Mesendoderm (in vitro differentiated cells): ENCODE data around the gene EHMT2.
"Not testable (repeated sequence)": the region's sequence is repeated elsewhere in the genome, so short reads cannot be mapped to it uniquely, and the experiment has no call there.

Experiments
- DNase-seq: peaks from one replicate; pipeline ENCODE4 v3.0.0; 2013
- H2AK5ac ChIP-seq: 2 replicates; pipeline ENCODE4 v1.6.1; 2013; ENCODE audit warnings: low read length, inconsistent platforms
- H2BK120ac ChIP-seq: 2 replicates; pipeline ENCODE4 v1.6.1; 2013; ENCODE audit warnings: low read depth, mild to moderate bottlenecking, low read length, moderate library complexity, mixed read lengths
- H2BK15ac ChIP-seq: replicated peaks from 2 replicates; pipeline ENCODE4 v1.6.1; 2013; ENCODE audit warnings: low read depth, mild to moderate bottlenecking, moderate library complexity
- H2BK5ac ChIP-seq: 2 replicates; pipeline ENCODE4 v1.6.1; 2013; ENCODE audit warnings: low read length, inconsistent platforms
- H3K18ac ChIP-seq: 2 replicates; pipeline ENCODE4 v1.6.1; 2013; ENCODE audit warnings: mild to moderate bottlenecking, low read length, mixed read lengths
- H3K23ac ChIP-seq: one replicate; pipeline ENCODE4 v1.6.1; 2013; ENCODE audit warnings: low read length
- H3K27ac ChIP-seq: 2 replicates; pipeline ENCODE4 v1.5.1; 2013; ENCODE audit warnings: low read depth, mild to moderate bottlenecking, inconsistent platforms, low read length, moderate library complexity
- H3K27me3 ChIP-seq: 2 replicates; pipeline ENCODE4 v1.6.1; 2013; ENCODE audit warnings: low read length, control low read depth, mild to moderate bottlenecking, inconsistent platforms; ENCODE audit not compliant: insufficient read depth, poor library complexity
- H3K36me3 ChIP-seq: 2 replicates; pipeline ENCODE4 v1.6.1; 2013; ENCODE audit warnings: low read length, inconsistent platforms; ENCODE audit not compliant: control insufficient read depth, insufficient read depth
- H3K4ac ChIP-seq: one replicate; pipeline ENCODE4 v1.6.1; 2013; ENCODE audit warnings: low read depth, mild to moderate bottlenecking, low read length, moderate library complexity
- H3K4me1 ChIP-seq: 2 replicates; pipeline ENCODE4 v1.6.1; 2013; ENCODE audit warnings: low read depth, low read length, inconsistent platforms; ENCODE audit not compliant: control insufficient read depth
- H3K4me2 ChIP-seq: 2 replicates; pipeline ENCODE4 v1.6.1; 2013; ENCODE audit warnings: low read length
- H3K4me3 ChIP-seq: 2 replicates; pipeline ENCODE4 v1.5.1; 2013; ENCODE audit warnings: mild to moderate bottlenecking, low read length
- H3K56ac ChIP-seq: one replicate; pipeline ENCODE4 v1.6.1; 2013; ENCODE audit warnings: low read length
- H3K79me1 ChIP-seq: 2 replicates; pipeline ENCODE4 v1.6.1; 2013; ENCODE audit warnings: low read length, inconsistent platforms
- H3K79me2 ChIP-seq: 2 replicates; pipeline ENCODE4 v1.6.1; 2013; ENCODE audit warnings: mild to moderate bottlenecking, low read length; ENCODE audit not compliant: control insufficient read depth, insufficient read depth
- H3K9ac ChIP-seq: 2 replicates; pipeline ENCODE4 v1.6.1; 2013; ENCODE audit warnings: low read length, inconsistent platforms
- H4K5ac ChIP-seq: one replicate; pipeline ENCODE4 v1.6.1; 2013; ENCODE audit warnings: low read length
- H4K8ac ChIP-seq: one replicate; pipeline ENCODE4 v1.6.1; 2013; ENCODE audit warnings: low read depth, mild to moderate bottlenecking, control low read depth, low read length, moderate library complexity
- WGBS: extraction: QIAGEN DNeasy Blood & Tissue Kit; methylation state at CpG from one replicate; pipeline ENCODE4 v1.1.7; 2013; ENCODE audit warnings: low lambda C conversion rate, missing lambda C conversion rate; ENCODE audit not compliant: insufficient coverage; ENCODE audit errors: extremely low coverage; 5-methylcytosine and 5-hydroxymethylcytosine counted together

EHMT2 gene

DNA sequence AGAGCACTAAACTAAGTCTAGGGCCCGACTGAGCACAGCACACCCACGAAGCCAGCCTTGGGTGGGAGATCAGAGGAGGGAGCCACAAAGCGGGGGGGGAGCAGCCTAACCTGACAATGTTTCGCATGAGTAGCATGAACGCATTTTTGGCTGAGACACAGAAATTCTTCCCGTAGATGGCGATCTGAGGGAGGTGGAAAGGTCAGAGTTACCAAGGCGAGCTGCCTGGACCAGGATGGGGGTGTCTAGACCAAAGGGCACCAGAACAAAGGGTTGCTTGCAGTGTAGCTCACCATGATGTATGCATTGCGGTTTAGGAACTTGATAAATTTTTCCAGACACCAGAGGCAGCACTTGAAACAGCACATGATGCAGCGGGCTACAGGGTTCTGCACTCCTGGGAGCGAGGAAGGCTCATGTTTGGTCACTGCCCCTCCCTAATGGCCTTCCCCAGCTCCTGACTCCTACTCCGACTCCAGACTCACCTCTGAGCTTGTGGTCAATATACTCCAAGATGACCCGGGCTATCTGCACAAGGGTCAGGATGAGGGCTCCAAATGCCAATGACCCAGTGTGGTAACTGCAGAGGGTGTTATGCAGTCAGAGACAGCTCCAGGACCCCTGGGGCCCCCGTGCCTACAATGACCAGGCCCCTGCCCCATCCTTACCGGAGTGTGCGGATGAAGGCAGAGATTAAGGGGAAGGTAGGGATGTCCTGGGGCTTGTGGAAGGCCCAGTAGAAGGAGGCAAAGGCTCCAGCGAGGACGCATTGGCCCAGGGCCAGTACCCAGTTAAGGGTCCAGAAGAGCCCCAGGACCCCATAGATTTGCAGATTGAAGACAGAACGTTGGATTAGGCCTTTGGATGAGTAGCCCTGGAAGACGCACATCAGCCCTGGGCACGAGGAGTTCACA lies 32.0 kb downstream of the EHMT2 start:
- Histone ChIP-seq H4K8ac (no peak overlapping the region), H3K27me3 (no peaks in the 10 kb centered on the region), H3K4me3 (no peak overlapping the region), H2BK5ac (no peak overlapping the region), H4K5ac (no peak overlapping the region), H3K27ac (no peak overlapping the region), H3K4me1 (no peaks in the 10 kb centered on the region), H2AK5ac (peak overlapping the region; percentile 58), H3K9ac (no peak overlapping the region), H3K36me3 (no peaks in the 10 kb centered on the region), H3K79me1 (no peaks in the 10 kb centered on the region), H3K18ac (no peak overlapping the region), H2BK120ac (no peak overlapping the region), H3K4me2 (no peak overlapping the region), H3K79me2 (no peaks in the 10 kb centered on the region), H2BK15ac (no peak overlapping the region), H3K23ac (no peak overlapping the region), H3K56ac (no peak overlapping the region), H3K4ac (no peak overlapping the region)
- WGBS, result no CpG with 5 or more reads among the region's 21 CpGs
- no peak for DNase-seq

DNA sequence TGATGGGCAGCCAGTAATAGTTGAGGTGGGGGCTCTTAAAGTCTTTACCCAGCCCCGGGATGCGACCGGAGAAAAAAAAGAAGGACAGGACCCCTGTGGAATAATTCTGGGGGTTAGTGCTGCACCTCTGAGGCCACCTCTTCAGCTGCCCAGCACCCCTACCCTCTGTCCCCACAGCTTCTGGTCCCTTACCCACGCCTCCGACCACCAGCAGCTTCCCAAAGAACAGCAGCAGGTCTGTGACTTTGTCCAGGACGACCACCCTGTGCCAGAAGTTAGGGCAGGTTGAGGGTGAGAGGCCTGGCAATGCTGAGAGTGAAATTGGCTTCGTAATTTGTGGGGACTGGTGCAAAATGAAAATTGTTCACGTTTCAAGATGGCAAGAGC lies 32.7 kb downstream of the EHMT2 start:
- H3K4ac ChIP-seq, result no peak overlapping the region
- no peak for DNase-seq
- H2BK5ac ChIP-seq, result no peak overlapping the region
- no peaks in the 10 kb centered on the region for H3K79me2 ChIP-seq
- WGBS, result no CpG with 5 or more reads among the region's 8 CpGs
- H4K5ac ChIP-seq, result no peak overlapping the region
- no peak overlapping the region for H2BK15ac ChIP-seq
- H3K9ac ChIP-seq, result no peak overlapping the region
- H3K4me2 ChIP-seq, result no peak overlapping the region
- H3K36me3 ChIP-seq, result peaks cover 2% of the 10 kb centered on the region
- no peak overlapping the region for H2AK5ac ChIP-seq
- no peaks in the 10 kb centered on the region for H3K27me3 ChIP-seq
- peak overlapping the region; percentile 1 for H3K56ac ChIP-seq
- H3K27ac ChIP-seq, result no peak overlapping the region
- H3K4me1 ChIP-seq, result no peaks in the 10 kb centered on the region
- H4K8ac ChIP-seq, result no peak overlapping the region
- no peak overlapping the region for H2BK120ac ChIP-seq
- H3K4me3 ChIP-seq, result no peak overlapping the region
- H3K23ac ChIP-seq, result no peak overlapping the region
- H3K79me1 ChIP-seq, result no peaks in the 10 kb centered on the region
- no peak overlapping the region for H3K18ac ChIP-seq

DNA sequence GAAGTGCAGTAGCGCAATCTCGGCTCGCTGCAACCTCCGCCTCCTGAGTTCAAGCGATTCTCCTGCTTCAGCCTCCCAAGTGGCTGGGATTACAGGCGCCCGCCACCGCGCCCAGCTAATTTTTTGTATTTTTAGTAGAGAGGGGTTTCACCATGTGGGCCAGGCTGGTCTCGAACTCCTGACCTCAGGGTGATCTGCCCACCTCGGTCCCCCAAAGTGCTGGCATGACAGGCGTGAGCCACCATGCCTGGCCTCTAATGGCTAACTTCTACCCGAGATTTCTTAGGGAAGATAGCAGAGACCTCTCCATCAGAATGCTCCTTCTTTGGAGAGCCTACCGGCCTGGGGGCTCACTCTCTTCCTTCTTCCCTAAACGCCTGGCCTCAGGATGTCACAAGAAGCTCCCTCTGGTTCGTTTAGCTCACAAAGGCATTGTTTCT lies 33.4 kb downstream of the EHMT2 start:
- not testable (repeated sequence) for H3K4me2 ChIP-seq, H2BK5ac ChIP-seq, H3K4me3 ChIP-seq, H3K27me3 ChIP-seq, H3K36me3 ChIP-seq, H2AK5ac ChIP-seq, H3K9ac ChIP-seq, H3K23ac ChIP-seq, H3K79me2 ChIP-seq, H2BK15ac ChIP-seq, H3K56ac ChIP-seq, H3K79me1 ChIP-seq, H4K5ac ChIP-seq, H3K18ac ChIP-seq, H2BK120ac ChIP-seq, H3K4me1 ChIP-seq, DNase-seq, H4K8ac ChIP-seq
- Histone ChIP-seq H3K4ac (peak overlapping the region; percentile 17), H3K27ac (peak overlapping the region; percentile 68)
- WGBS, result no CpG with 5 or more reads among the region's 16 CpGs

DNA sequence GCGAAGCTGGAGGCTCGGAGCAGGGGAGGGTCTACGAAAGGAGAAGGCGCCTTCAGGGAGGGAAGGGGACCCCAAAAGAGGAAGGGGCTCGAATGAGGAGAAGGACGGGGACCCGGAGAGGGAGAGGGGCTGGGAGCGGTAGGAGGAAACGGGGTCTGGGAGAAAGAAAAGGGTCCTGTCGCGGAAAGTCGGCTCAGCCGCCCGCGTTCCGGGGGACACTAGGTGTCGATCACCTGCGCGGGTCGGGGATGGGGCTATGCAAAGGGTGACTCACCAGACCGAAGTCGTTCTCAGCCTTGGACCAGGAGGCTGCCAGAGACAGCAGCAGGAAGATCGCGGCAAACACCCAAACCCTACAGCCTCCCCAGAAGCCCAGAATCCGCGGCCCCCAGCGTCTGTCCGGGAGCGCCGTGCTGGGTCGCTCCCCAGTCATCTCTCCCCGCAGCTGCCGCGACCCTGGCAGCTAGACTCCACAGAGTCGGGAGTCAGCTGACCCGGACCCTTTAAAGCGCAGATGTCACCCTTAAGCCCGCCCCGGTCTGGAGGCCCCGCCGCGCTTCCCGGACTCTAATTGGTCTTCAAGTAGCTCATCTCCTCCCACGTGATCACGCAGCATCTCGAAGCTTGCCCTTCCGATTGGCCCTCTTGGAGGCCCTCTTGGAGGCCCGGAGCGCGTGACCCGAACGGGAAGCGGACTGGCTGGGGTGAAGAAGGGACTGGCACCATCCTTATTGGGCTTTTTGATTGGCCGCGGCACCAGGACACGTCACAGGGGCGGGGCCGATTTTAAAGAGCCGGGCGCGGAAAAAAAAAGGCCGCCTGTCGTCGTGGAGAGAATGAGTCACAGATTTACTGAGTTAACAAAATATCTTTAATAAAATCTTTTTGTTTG lies 34.9 kb downstream of the EHMT2 start, which contains the start of gene NEU1:
Gene NEU1 (minus strand): TSS at position 478 of the 892 bp plus-strand sequence. CDS start 45 bp downstream, at position 433.
- no peaks in the 10 kb centered on the region for H3K27me3 ChIP-seq
- no peak within 1 kb of the TSS for H3K23ac ChIP-seq
- peak within 1 kb of the TSS; percentile 68 for H3K27ac ChIP-seq
- no peak within 1 kb of the TSS for H3K4ac ChIP-seq
- no CpG with 5 or more reads among the region's 64 CpGs for WGBS
- H2BK120ac ChIP-seq, result no peak within 1 kb of the TSS
- no peak within 1 kb of the TSS for H2BK5ac ChIP-seq
- no peak within 1 kb of the TSS for H2BK15ac ChIP-seq
- H3K18ac ChIP-seq, result no peak within 1 kb of the TSS
- no peak within 1 kb of the TSS for H4K5ac ChIP-seq
- peaks cover 2% of the 10 kb centered on the region for H3K36me3 ChIP-seq
- peak within 1 kb of the TSS; percentile 79 for H3K4me3 ChIP-seq
- DNase-seq, result peak; percentile 100
- peak within 1 kb of the TSS; percentile 83 for H3K9ac ChIP-seq
- peak within 1 kb of the TSS; percentile 88 for H3K56ac ChIP-seq
- no peak within 1 kb of the TSS for H2AK5ac ChIP-seq
- no peaks in the 10 kb centered on the region for H3K79me1 ChIP-seq
- H3K79me2 ChIP-seq, result no peaks in the 10 kb centered on the region
- no peaks in the 10 kb centered on the region for H3K4me1 ChIP-seq
- no peak within 1 kb of the TSS for H4K8ac ChIP-seq
- H3K4me2 ChIP-seq, result peak within 1 kb of the TSS; percentile 78

DNA sequence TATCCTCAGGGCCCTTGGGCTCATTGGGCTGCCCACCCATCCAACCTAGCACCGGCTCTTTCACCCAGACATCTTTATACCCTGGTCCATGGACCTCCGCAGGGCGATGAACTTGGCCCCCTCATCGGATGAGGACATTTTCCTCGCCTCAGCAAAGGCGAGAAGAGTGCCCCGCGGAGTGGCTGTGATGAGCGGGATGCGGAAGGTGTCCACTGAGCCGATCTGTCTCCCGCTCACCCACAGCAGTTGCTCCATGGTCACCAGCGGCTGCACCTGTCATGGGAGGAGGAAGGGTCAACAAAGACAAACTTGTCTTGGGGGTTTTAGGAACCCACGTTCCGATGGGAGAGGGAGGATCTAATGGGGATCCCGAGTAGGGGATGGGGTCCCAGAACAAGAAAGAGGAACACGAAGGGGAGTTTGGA lies 35.6 kb downstream of the EHMT2 start:
- Histone ChIP-seq H3K79me1 (no peaks in the 10 kb centered on the region), H3K23ac (no peak overlapping the region), H3K56ac (peak overlapping the region; percentile 88), H3K27me3 (no peaks in the 10 kb centered on the region), H3K79me2 (no peaks in the 10 kb centered on the region), H2BK120ac (no peak overlapping the region), H3K36me3 (peaks cover 2% of the 10 kb centered on the region), H3K4me2 (peak overlapping the region; percentile 78), H2BK15ac (no peak overlapping the region), H3K27ac (no peak overlapping the region), H3K4ac (no peak overlapping the region), H3K4me1 (no peaks in the 10 kb centered on the region), H4K5ac (no peak overlapping the region), H2AK5ac (no peak overlapping the region), H3K9ac (peak overlapping the region; percentile 83), H2BK5ac (no peak overlapping the region), H4K8ac (no peak overlapping the region), H3K18ac (no peak overlapping the region), H3K4me3 (peak overlapping the region; percentile 79)
- no peak for DNase-seq
- no CpG with 5 or more reads among the region's 17 CpGs for WGBS
